Measurements from ENCODE around the gene WDR41.
"Not testable (repeated sequence)": the region's sequence is repeated elsewhere in the genome, so short reads cannot be mapped to it uniquely, and the experiment has no call there.

Gene WDR41

GRCh38 chr5:77490741-77491344, 1.3 kb downstream of the WDR41 start:
- not testable (repeated sequence) for H3K9me3 ChIP-seq (replicated peaks; ENCODE audit: low read length); H3K27me3 ChIP-seq (ENCODE audit: control insufficient read depth, insufficient read depth, low read length)
- Histone ChIP-seq H3K36me3 (ENCODE audit: insufficient read depth, low read length) (peaks cover 20% of the 10 kb centered on the region), H3K4me1 (ENCODE audit: control insufficient read depth, insufficient read depth, low read length) (peaks cover 16% of the 10 kb centered on the region), H3K4me3 (ENCODE audit: low read length) (peak overlapping the region; percentile 93), H3K4me2 (ENCODE audit: low read length) (peak overlapping the region; percentile 74), H3K9ac (ENCODE audit: low read depth, low read length) (peak overlapping the region; percentile 99)

- H3K27me3 ChIP-seq (ENCODE audit: control insufficient read depth, insufficient read depth, low read length) = no peaks in the 10 kb centered on the region
- H3K9ac ChIP-seq (ENCODE audit: low read depth, low read length) = no peak overlapping the region
- no peak overlapping the region for H3K4me3 ChIP-seq (ENCODE audit: low read length)
- H3K4me2 ChIP-seq (ENCODE audit: low read length) = no peak overlapping the region
- peaks cover 49% of the 10 kb centered on the region for H3K36me3 ChIP-seq (ENCODE audit: insufficient read depth, low read length)
- peaks cover 12% of the 10 kb centered on the region for H3K4me1 ChIP-seq (ENCODE audit: control insufficient read depth, insufficient read depth, low read length)
- no peaks in the 10 kb centered on the region for H3K9me3 ChIP-seq (replicated peaks; ENCODE audit: low read length)
Observed at GRCh38 chr5:77486344-77486962, 5.7 kb downstream of the WDR41 start.

- Histone ChIP-seq H3K27me3 (ENCODE audit: control insufficient read depth, insufficient read depth, low read length) (no peaks in the 10 kb centered on the region), H3K9me3 (replicated peaks; ENCODE audit: low read length) (no peaks in the 10 kb centered on the region), H3K4me1 (ENCODE audit: control insufficient read depth, insufficient read depth, low read length) (no peaks in the 10 kb centered on the region), H3K36me3 (ENCODE audit: insufficient read depth, low read length) (peaks cover 53% of the 10 kb centered on the region), H3K4me3 (ENCODE audit: low read length) (no peak overlapping the region), H3K4me2 (ENCODE audit: low read length) (no peak overlapping the region), H3K9ac (ENCODE audit: low read depth, low read length) (no peak overlapping the region)
Observed at GRCh38 chr5:77483682-77484081, 8.4 kb downstream of the WDR41 start.

- not testable (repeated sequence) for H3K36me3 ChIP-seq (ENCODE audit: insufficient read depth, low read length); H3K27me3 ChIP-seq (ENCODE audit: control insufficient read depth, insufficient read depth, low read length); H3K4me2 ChIP-seq (ENCODE audit: low read length); H3K4me1 ChIP-seq (ENCODE audit: control insufficient read depth, insufficient read depth, low read length); H3K9ac ChIP-seq (ENCODE audit: low read depth, low read length); H3K9me3 ChIP-seq (replicated peaks; ENCODE audit: low read length); H3K4me3 ChIP-seq (ENCODE audit: low read length)
Observed at GRCh38 chr5:77475041-77475440, 17.1 kb downstream of the WDR41 start.

GRCh38 chr5:77468875-77469274, 23.2 kb downstream of the WDR41 start:
- H3K9ac ChIP-seq (ENCODE audit: low read depth, low read length); H3K4me1 ChIP-seq (ENCODE audit: control insufficient read depth, insufficient read depth, low read length); H3K9me3 ChIP-seq (replicated peaks; ENCODE audit: low read length); H3K27me3 ChIP-seq (ENCODE audit: control insufficient read depth, insufficient read depth, low read length); H3K4me3 ChIP-seq (ENCODE audit: low read length); H3K4me2 ChIP-seq (ENCODE audit: low read length); H3K36me3 ChIP-seq (ENCODE audit: insufficient read depth, low read length): not testable (repeated sequence)

GRCh38 chr5:77463905-77464304, 28.2 kb downstream of the WDR41 start:
- peaks cover 11% of the 10 kb centered on the region for H3K36me3 ChIP-seq (ENCODE audit: insufficient read depth, low read length)
- no peak overlapping the region for H3K9ac ChIP-seq (ENCODE audit: low read depth, low read length)
- H3K4me1 ChIP-seq (ENCODE audit: control insufficient read depth, insufficient read depth, low read length) = peaks cover 11% of the 10 kb centered on the region
- no peaks in the 10 kb centered on the region for H3K9me3 ChIP-seq (replicated peaks; ENCODE audit: low read length)
- no peak overlapping the region for H3K4me2 ChIP-seq (ENCODE audit: low read length)
- H3K4me3 ChIP-seq (ENCODE audit: low read length) = no peak overlapping the region
- no peaks in the 10 kb centered on the region for H3K27me3 ChIP-seq (ENCODE audit: control insufficient read depth, insufficient read depth, low read length)

GRCh38 chr5:77461287-77461686, 30.8 kb downstream of the WDR41 start:
- Histone ChIP-seq H3K36me3 (ENCODE audit: insufficient read depth, low read length) (peaks cover 11% of the 10 kb centered on the region), H3K9me3 (replicated peaks; ENCODE audit: low read length) (no peaks in the 10 kb centered on the region), H3K27me3 (ENCODE audit: control insufficient read depth, insufficient read depth, low read length) (no peaks in the 10 kb centered on the region), H3K4me3 (ENCODE audit: low read length) (no peak overlapping the region), H3K4me2 (ENCODE audit: low read length) (no peak overlapping the region), H3K9ac (ENCODE audit: low read depth, low read length) (no peak overlapping the region), H3K4me1 (ENCODE audit: control insufficient read depth, insufficient read depth, low read length) (peaks cover 11% of the 10 kb centered on the region)

- no peaks in the 10 kb centered on the region for H3K9me3 ChIP-seq (replicated peaks; ENCODE audit: low read length)
- peaks cover 42% of the 10 kb centered on the region for H3K36me3 ChIP-seq (ENCODE audit: insufficient read depth, low read length)
Observed at GRCh38 chr5:77454123-77454522, 38.0 kb downstream of the WDR41 start.

GRCh38 chr5:77452351-77452750, 39.8 kb downstream of the WDR41 start:
- H3K36me3 ChIP-seq (ENCODE audit: insufficient read depth, low read length) = peaks cover 59% of the 10 kb centered on the region
- H3K27me3 ChIP-seq (ENCODE audit: control insufficient read depth, insufficient read depth, low read length) = no peaks in the 10 kb centered on the region
- H3K4me3 ChIP-seq (ENCODE audit: low read length) = no peak overlapping the region
- no peak overlapping the region for H3K4me2 ChIP-seq (ENCODE audit: low read length)
- H3K4me1 ChIP-seq (ENCODE audit: control insufficient read depth, insufficient read depth, low read length) = peaks cover 11% of the 10 kb centered on the region
- no peaks in the 10 kb centered on the region for H3K9me3 ChIP-seq (replicated peaks; ENCODE audit: low read length)
- H3K9ac ChIP-seq (ENCODE audit: low read depth, low read length) = no peak overlapping the region

More at GRCh38 chr5:77454123-77454522, 38.0 kb downstream of the WDR41 start:
- no peak overlapping the region for H3K4me2 ChIP-seq (ENCODE audit: low read length)
- no peaks in the 10 kb centered on the region for H3K27me3 ChIP-seq (ENCODE audit: control insufficient read depth, insufficient read depth, low read length)
- no peak overlapping the region for H3K9ac ChIP-seq (ENCODE audit: low read depth, low read length)
- no peak overlapping the region for H3K4me3 ChIP-seq (ENCODE audit: low read length)
- H3K4me1 ChIP-seq (ENCODE audit: control insufficient read depth, insufficient read depth, low read length) = peaks cover 11% of the 10 kb centered on the region

- no peak overlapping the region for H3K4me2 ChIP-seq (ENCODE audit: low read length)
- H3K4me3 ChIP-seq (ENCODE audit: low read length) = no peak overlapping the region
- H3K9me3 ChIP-seq (replicated peaks; ENCODE audit: low read length) = no peaks in the 10 kb centered on the region
- peaks cover 7% of the 10 kb centered on the region for H3K4me1 ChIP-seq (ENCODE audit: control insufficient read depth, insufficient read depth, low read length)
- H3K36me3 ChIP-seq (ENCODE audit: insufficient read depth, low read length) = peaks cover 64% of the 10 kb centered on the region
- no peak overlapping the region for H3K9ac ChIP-seq (ENCODE audit: low read depth, low read length)
- H3K27me3 ChIP-seq (ENCODE audit: control insufficient read depth, insufficient read depth, low read length) = no peaks in the 10 kb centered on the region
Observed at GRCh38 chr5:77449981-77450380, 42.1 kb downstream of the WDR41 start.

- no peak overlapping the region for H3K4me2 ChIP-seq (ENCODE audit: low read length)
- H3K9me3 ChIP-seq (replicated peaks; ENCODE audit: low read length) = no peaks in the 10 kb centered on the region
- no peaks in the 10 kb centered on the region for H3K27me3 ChIP-seq (ENCODE audit: control insufficient read depth, insufficient read depth, low read length)
- H3K4me1 ChIP-seq (ENCODE audit: control insufficient read depth, insufficient read depth, low read length) = no peaks in the 10 kb centered on the region
- peaks cover 67% of the 10 kb centered on the region for H3K36me3 ChIP-seq (ENCODE audit: insufficient read depth, low read length)
- H3K4me3 ChIP-seq (ENCODE audit: low read length) = no peak overlapping the region
- no peak overlapping the region for H3K9ac ChIP-seq (ENCODE audit: low read depth, low read length)
Observed at GRCh38 chr5:77449277-77449676, 42.8 kb downstream of the WDR41 start.

GRCh38 chr5:77448831-77449230, 43.3 kb downstream of the WDR41 start:
- Histone ChIP-seq H3K27me3 (ENCODE audit: control insufficient read depth, insufficient read depth, low read length) (no peaks in the 10 kb centered on the region), H3K4me2 (ENCODE audit: low read length) (no peak overlapping the region), H3K4me1 (ENCODE audit: control insufficient read depth, insufficient read depth, low read length) (no peaks in the 10 kb centered on the region), H3K9me3 (replicated peaks; ENCODE audit: low read length) (no peaks in the 10 kb centered on the region), H3K36me3 (ENCODE audit: insufficient read depth, low read length) (peaks cover 68% of the 10 kb centered on the region), H3K4me3 (ENCODE audit: low read length) (no peak overlapping the region), H3K9ac (ENCODE audit: low read depth, low read length) (no peak overlapping the region)

All from skeletal muscle satellite cell (primary cell).